HepG2 (cell line): ENCODE measurements around the gene RAP1GAP2. TPM values are rescaled to one million over a fixed set of nuclear protein-coding genes. Genes with fewer than 3 reads are reported as not detected.

Source experiments
- ATAC-seq: fragments of 200-7000 bp; cut with Tn5 transposase; 3 replicates; pipeline ENCODE4 v1.9.1; 2020; ENCODE audit warnings: mild to moderate bottlenecking, moderate library complexity
- BruUV-seq: library from RNA; stranded (reverse); fragments of 400-500 nt; replicated peaks from 2 replicates; lab custom pipeline; 2021; lab: Mats Ljungman, UMichigan
- CTCF ChIA-PET: fragments of 300-600 bp; formaldehyde crosslinking; extraction: SDS; loops from one replicate; lab custom pipeline; 2021; ENCODE audit warnings: low total read pairs, inconsistent platforms, low intra/inter-chr PET ratio; lab: Yijun Ruan, JAX
- POLR2A ChIA-PET: fragments of 350-600 bp; sonication (Branson Sonifier 250); formaldehyde crosslinking; loops from one replicate; lab custom pipeline; 2020; ENCODE audit warnings: antibody characterized with exemption, inconsistent platforms; lab: Yijun Ruan, JAX
- DNase-seq: peaks from one replicate; pipeline ENCODE4 v3.0.0-alpha.2; 2015; ENCODE audit warnings: low spot score
- FAIRE-seq: peaks from 3 replicates; lab custom pipeline; 2011; peaks lifted over from hg19 to GRCh38; lab: Jason Lieb, UNC
- H2AFZ ChIP-seq: one replicate; pipeline ENCODE4 v1.6.1; 2011; ENCODE audit warnings: low read length, inconsistent platforms
- H3K27ac ChIP-seq: fragments of 300-600 bp; 3 replicates; pipeline ENCODE4 v1.8.0; 2011; ENCODE audit warnings: mixed run types, mild to moderate bottlenecking, mixed read lengths, low read length, inconsistent platforms; ENCODE audit not compliant: insufficient read depth; ENCODE audit errors: extremely low read length
- H3K27me3 ChIP-seq, 2 experiments: fragments of 200-600 bp in 1 of 2; 2 replicates in 1 of 2; 3 replicates in 1 of 2; pipeline versions ENCODE4 v1.6.0 to v1.8.0; 2011; ENCODE audit warnings: low read length in 2 of 2, mild to moderate bottlenecking in 2 of 2, moderate library complexity in 2 of 2, inconsistent platforms in 1 of 2; ENCODE audit not compliant: insufficient read depth in 2 of 2, control insufficient read depth in 1 of 2
- H3K36me3 ChIP-seq, 2 experiments: fragments of 200-600 bp in 1 of 2; replicated peaks in 1 of 2; 2 replicates in 1 of 2; 3 replicates in 1 of 2; pipeline versions ENCODE4 v1.5.1 to v1.8.0; 2011; ENCODE audit warnings: low read length in 2 of 2, inconsistent platforms in 1 of 2; ENCODE audit not compliant: insufficient read depth in 2 of 2, control insufficient read depth in 1 of 2
- H3K4me1 ChIP-seq: 2 replicates; pipeline ENCODE4 v1.5.1; 2012; ENCODE audit warnings: low read length, inconsistent platforms; ENCODE audit not compliant: insufficient read depth
- H3K4me2 ChIP-seq: 2 replicates; pipeline ENCODE4 v1.6.0; 2011; ENCODE audit warnings: low read depth, low read length, inconsistent platforms
- H3K4me3 ChIP-seq, 3 experiments: fragments of 200-600 bp in 1 of 3; sonication (generic), shearing (Covaris generic) in 1 of 3; replicated peaks in 1 of 3; 2 replicates each; pipeline ENCODE4 v1.5.1; 2011 to 2016; ENCODE audit warnings: low read length in 3 of 3, inconsistent platforms in 2 of 3, low read depth in 2 of 3, mild to moderate bottlenecking in 2 of 3, control low read depth in 1 of 3, mixed read lengths in 1 of 3; ENCODE audit not compliant: insufficient read depth in 1 of 3
- H3K79me2 ChIP-seq: one replicate; pipeline ENCODE4 v1.6.1; 2011; ENCODE audit warnings: low read length, inconsistent platforms; ENCODE audit not compliant: insufficient read depth
- H3K9ac ChIP-seq: 2 replicates; pipeline ENCODE4 v1.6.0; 2011; ENCODE audit warnings: mild to moderate bottlenecking, low read depth, low read length, inconsistent platforms; ENCODE audit not compliant: insufficient read depth
- H3K9me3 ChIP-seq: 2 replicates; pipeline ENCODE4 v1.5.1; 2012; ENCODE audit warnings: mild to moderate bottlenecking, low read length
- H4K20me1 ChIP-seq: 2 replicates; pipeline ENCODE4 v1.6.0; 2011; ENCODE audit warnings: inconsistent platforms, mild to moderate bottlenecking, low read length, moderate library complexity; ENCODE audit not compliant: insufficient read depth
- CEBPB ChIP-seq: IDR thresholded peaks from 2 replicates; pipeline ENCODE4 v1.6.1; 2011; ENCODE audit warnings: low read depth, low read length, improper control_type of control experiment, borderline replicate concordance
- KDM6A ChIP-seq: IDR thresholded peaks from 2 replicates; pipeline ENCODE4 v1.6.1; 2016; ENCODE audit warnings: low read depth
- NFATC3 ChIP-seq: sonication (generic); formaldehyde crosslinking; IDR thresholded peaks from 2 replicates; pipeline ENCODE4 v1.5.1; 2020; ENCODE audit warnings: mild to moderate bottlenecking, missing genetic modification reagents
- NFE2L1 ChIP-seq: sonication (generic); formaldehyde crosslinking; IDR thresholded peaks from 2 replicates; pipeline ENCODE4 v1.4.0; 2020; ENCODE audit warnings: missing genetic modification reagents, mild to moderate bottlenecking, borderline replicate concordance
- REL ChIP-seq: sonication (generic); formaldehyde crosslinking; conservative IDR thresholded peaks from 2 replicates; pipeline ENCODE4 v1.8.0; 2022; ENCODE audit warnings: mild to moderate bottlenecking, missing genetic modification reagents, moderate library complexity
- RFXAP ChIP-seq: sonication (generic); formaldehyde crosslinking; IDR thresholded peaks from 2 replicates; pipeline ENCODE4 v1.4.0; 2020; ENCODE audit warnings: missing genetic modification reagents, borderline replicate concordance
- SRF ChIP-seq: IDR thresholded peaks from 2 replicates; pipeline ENCODE4 v1.6.1; 2011; ENCODE audit warnings: mild to moderate bottlenecking, low read depth, low read length, moderate library complexity
- ZNF224 ChIP-seq: sonication (generic); formaldehyde crosslinking; IDR thresholded peaks from 2 replicates; pipeline ENCODE4 v1.5.0; 2020; ENCODE audit warnings: mild to moderate bottlenecking, missing genetic modification reagents
- ZNF333 ChIP-seq: sonication (generic); formaldehyde crosslinking; IDR thresholded peaks from 2 replicates; pipeline ENCODE4 v1.4.0; 2020; ENCODE audit warnings: mild to moderate bottlenecking, missing genetic modification reagents, borderline replicate concordance
- WGBS: methylation state at CpG from one replicate; pipeline ENCODE4 v1.1.6; 2017; ENCODE audit warnings: low lambda C conversion rate; 5-methylcytosine and 5-hydroxymethylcytosine counted together
- in situ Hi-C: cut with HindIII; loops from 2 replicates; pipeline ENCODE4 v1.10.0; 2017; ENCODE audit warnings: low pct_unique_long_range_greater_than_20kb; ENCODE audit not compliant: extremely low pct_ligation_motif_present
- intact Hi-C: fragments of 100-400 bp; cut with micrococcal nuclease; formaldehyde crosslinking; loops from one replicate; pipeline ENCODE4 v1.10.0; 2022; ENCODE audit not compliant: unreplicated experiment
- polyA plus RNA-seq, 8 experiments: library from polyadenylated mRNA; depleted of rRNA in 3 of 8; stranded (reverse) in 7 of 8; unstranded in 1 of 8; fragments of >200 nt; fragmentation: Illumina TruSeq in 4 of 8; extraction: Trizol in 4 of 8; gene quantifications; 2 replicates each; pipeline versions ENCODE4 v1.2.1 to v1.2.3, GENCODE V29; 2011 to 2016; ENCODE audit warnings: low read depth in 4 of 8, missing spikeins in 1 of 8, mixed read lengths in 1 of 8; ENCODE audit not compliant: insufficient read depth in 1 of 8
- total RNA-seq, 5 experiments: library from RNA; depleted of rRNA; stranded (reverse); fragments of >200 nt; fragmentation: Illumina TruSeq; extraction: Trizol; gene quantifications; 2 replicates each; pipeline ENCODE4 v1.2.3, GENCODE V29; 2016; ENCODE audit warnings: low read depth in 1 of 5
- TF ChIP-seq, protein P1 (sequence below): sonication (generic); formaldehyde crosslinking; IDR thresholded peaks from 2 replicates; pipeline ENCODE4 v1.5.1; 2020; ENCODE audit warnings: mild to moderate bottlenecking, missing genetic modification reagents, borderline replicate concordance
- TF ChIP-seq, protein P2 (sequence below): sonication (generic); formaldehyde crosslinking; IDR thresholded peaks from 2 replicates; pipeline ENCODE4 v1.5.0; 2020; ENCODE audit warnings: missing genetic modification reagents, mild to moderate bottlenecking, borderline replicate concordance
- TF ChIP-seq, protein P3 (sequence below): sonication (generic); formaldehyde crosslinking; IDR thresholded peaks from 2 replicates; pipeline ENCODE4 v1.4.0; 2020; ENCODE audit warnings: missing genetic modification reagents

Gene RAP1GAP2
- total and polyA plus RNA-seq, 2 of the 13 experiments (the other 11 are each of a cell fraction or from before 2014, with no cell fraction given): 10.9 to 12.0 TPM

DNA sequence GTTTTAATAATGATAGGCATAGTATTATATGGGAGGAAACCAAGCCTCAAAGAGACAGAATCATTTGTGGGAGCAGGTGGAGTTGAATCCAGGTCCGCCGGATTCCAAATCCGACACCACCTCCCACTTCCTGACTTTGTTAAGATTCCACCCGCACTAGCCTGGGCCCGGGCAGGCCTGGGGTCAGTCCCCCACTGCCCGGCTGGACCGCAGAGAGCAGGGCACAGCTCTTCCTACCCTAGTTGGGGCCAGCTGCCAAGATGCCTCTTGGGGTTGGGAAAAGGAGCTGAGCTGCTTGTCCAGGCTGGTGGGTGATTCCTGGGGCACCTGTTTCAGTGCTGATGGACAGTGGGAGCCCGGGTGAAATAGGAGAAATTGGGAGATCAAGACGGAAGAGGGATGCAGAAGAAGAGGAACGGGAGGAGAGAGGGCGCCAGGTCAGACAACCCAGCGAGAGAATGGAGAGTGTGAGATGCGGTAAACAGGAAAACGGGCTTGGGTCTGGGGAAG lies 213.2 kb downstream of the RAP1GAP2 start:
- H3K36me3 ChIP-seq: peaks cover 11 to 35% of the 10 kb centered on the region in 2 experiments
- TF ChIP-seq SRF: no peak
- no peak for TF ChIP-seq RFXAP
- no peak for TF ChIP-seq REL (CRISPR knock-in tag)
- no peak for TF ChIP-seq CEBPB
- TF ChIP-seq, all 625 proteins: peak for 0
- Histone ChIP-seq H3K79me2 (no peaks in the 10 kb centered on the region), H4K20me1 (no peaks in the 10 kb centered on the region), H3K27ac (no peak overlapping the region), H3K4me1 (peaks cover 2% of the 10 kb centered on the region; the same call in 1 of the 2 replicates), H3K4me2 (no peak overlapping the region), H2AFZ (no peak overlapping the region), H3K9me3 (no peaks in the 10 kb centered on the region), H3K27me3 (no peaks in the 10 kb centered on the region), H3K4me3 (no peak overlapping the region), H3K9ac (no peak overlapping the region)
- ATAC-seq (no peak), DNase-seq (no peak), FAIRE-seq (no peak)
- CTCF ChIA-PET: no interaction called here
- BruUV-seq: no TSS peak
- POLR2A ChIA-PET: no interaction called here
- in situ Hi-C loops: no loop called here
- intact Hi-C loops: no loop called here
- WGBS: 93% methylated on average over 14 of the region's 14 CpGs

DNA sequence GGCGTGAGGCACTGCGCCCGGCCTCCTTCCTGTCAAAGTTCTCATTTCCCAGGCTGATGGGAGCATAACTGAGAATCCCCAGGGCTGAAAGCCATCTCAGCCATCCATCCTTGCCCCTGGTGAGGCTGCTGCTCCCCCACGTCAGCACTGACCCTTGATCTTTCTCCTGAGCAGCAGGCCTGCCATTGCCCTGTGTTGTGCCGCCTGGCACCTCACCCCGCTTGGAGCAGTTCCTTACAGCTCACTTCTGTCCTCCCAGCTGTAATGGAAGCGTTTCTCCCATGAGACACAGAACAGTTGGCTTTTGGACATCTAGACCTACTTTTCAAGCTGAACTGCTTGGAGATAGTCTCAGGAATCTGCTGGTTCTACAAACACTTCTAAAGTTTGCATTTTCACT lies 215.7 kb downstream of the RAP1GAP2 start:
- Histone ChIP-seq H3K4me3 (no peak overlapping the region), H3K4me1 (no peaks in the 10 kb centered on the region), H3K27ac (no peak overlapping the region), H3K27me3 (no peaks in the 10 kb centered on the region), H3K79me2 (no peaks in the 10 kb centered on the region), H2AFZ (no peak overlapping the region), H3K9me3 (no peaks in the 10 kb centered on the region), H3K9ac (no peak overlapping the region), H3K36me3 (peaks cover 7 to 33% of the 10 kb centered on the region in 2 experiments), H3K4me2 (no peak overlapping the region), H4K20me1 (no peaks in the 10 kb centered on the region)
- POLR2A ChIA-PET: no interaction called here
- intact Hi-C loops (loop anchor here (2.0 kb wide), 1 partner anchor 81 kb away; no protein-coding TSS in a partner anchor), in situ Hi-C loops (loop anchor here (10.0 kb wide), 1 partner anchor 157 kb away; no protein-coding TSS in a partner anchor)
- 95% methylated on average over 7 of the region's 7 CpGs for WGBS
- ATAC-seq: no peak
- FAIRE-seq: no peak
- no peak for DNase-seq
- CTCF ChIA-PET: interaction anchor here (1.2 to 2.3 kb wide), 3 partner anchors 163 to 183 kb away, joined by 5 to 20 read pairs (median 5); no protein-coding TSS in a partner anchor
- no TSS peak for BruUV-seq
- no peak for TF ChIP-seq NFATC3 (CRISPR knock-in tag)
- TF ChIP-seq KDM6A (CRISPR knock-in tag): no peak
- TF ChIP-seq, protein P1, sequence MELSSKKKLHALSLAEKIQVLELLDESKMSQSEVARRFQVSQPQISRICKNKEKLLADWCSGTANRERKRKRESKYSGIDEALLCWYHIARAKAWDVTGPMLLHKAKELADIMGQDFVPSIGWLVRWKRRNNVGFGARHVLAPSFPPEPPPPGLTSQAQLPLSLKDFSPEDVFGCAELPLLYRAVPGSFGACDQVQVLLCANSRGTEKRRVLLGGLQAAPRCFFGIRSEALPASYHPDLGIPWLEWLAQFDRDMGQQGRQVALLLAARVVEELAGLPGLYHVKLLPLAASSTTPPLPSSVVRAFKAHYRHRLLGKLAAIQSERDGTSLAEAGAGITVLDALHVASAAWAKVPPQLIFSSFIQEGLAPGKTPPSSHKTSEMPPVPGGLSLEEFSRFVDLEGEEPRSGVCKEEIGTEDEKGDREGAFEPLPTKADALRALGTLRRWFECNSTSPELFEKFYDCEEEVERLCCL (CRISPR knock-in tag): no peak
- TF ChIP-seq, protein P2, sequence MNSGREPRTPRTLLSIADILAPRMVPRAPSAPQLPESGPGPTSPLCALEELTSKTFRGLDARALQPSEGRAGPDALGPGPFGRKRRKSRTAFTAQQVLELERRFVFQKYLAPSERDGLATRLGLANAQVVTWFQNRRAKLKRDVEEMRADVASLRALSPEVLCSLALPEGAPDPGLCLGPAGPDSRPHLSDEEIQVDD (CRISPR knock-in tag): no peak
- no peak for TF ChIP-seq NFE2L1 (CRISPR knock-in tag)
- no peak for TF ChIP-seq ZNF224 (CRISPR knock-in tag)
- TF ChIP-seq, protein P3, sequence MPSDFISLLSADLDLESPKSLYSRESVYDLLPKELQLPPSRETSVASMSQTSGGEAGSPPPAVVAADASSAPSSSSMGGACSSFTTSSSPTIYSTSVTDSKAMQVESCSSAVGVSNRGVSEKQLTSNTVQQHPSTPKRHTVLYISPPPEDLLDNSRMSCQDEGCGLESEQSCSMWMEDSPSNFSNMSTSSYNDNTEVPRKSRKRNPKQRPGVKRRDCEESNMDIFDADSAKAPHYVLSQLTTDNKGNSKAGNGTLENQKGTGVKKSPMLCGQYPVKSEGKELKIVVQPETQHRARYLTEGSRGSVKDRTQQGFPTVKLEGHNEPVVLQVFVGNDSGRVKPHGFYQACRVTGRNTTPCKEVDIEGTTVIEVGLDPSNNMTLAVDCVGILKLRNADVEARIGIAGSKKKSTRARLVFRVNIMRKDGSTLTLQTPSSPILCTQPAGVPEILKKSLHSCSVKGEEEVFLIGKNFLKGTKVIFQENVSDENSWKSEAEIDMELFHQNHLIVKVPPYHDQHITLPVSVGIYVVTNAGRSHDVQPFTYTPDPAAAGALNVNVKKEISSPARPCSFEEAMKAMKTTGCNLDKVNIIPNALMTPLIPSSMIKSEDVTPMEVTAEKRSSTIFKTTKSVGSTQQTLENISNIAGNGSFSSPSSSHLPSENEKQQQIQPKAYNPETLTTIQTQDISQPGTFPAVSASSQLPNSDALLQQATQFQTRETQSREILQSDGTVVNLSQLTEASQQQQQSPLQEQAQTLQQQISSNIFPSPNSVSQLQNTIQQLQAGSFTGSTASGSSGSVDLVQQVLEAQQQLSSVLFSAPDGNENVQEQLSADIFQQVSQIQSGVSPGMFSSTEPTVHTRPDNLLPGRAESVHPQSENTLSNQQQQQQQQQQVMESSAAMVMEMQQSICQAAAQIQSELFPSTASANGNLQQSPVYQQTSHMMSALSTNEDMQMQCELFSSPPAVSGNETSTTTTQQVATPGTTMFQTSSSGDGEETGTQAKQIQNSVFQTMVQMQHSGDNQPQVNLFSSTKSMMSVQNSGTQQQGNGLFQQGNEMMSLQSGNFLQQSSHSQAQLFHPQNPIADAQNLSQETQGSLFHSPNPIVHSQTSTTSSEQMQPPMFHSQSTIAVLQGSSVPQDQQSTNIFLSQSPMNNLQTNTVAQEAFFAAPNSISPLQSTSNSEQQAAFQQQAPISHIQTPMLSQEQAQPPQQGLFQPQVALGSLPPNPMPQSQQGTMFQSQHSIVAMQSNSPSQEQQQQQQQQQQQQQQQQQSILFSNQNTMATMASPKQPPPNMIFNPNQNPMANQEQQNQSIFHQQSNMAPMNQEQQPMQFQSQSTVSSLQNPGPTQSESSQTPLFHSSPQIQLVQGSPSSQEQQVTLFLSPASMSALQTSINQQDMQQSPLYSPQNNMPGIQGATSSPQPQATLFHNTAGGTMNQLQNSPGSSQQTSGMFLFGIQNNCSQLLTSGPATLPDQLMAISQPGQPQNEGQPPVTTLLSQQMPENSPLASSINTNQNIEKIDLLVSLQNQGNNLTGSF (CRISPR knock-in tag): no peak
- TF ChIP-seq ZNF333 (CRISPR knock-in tag): no peak
